Occipital lobe (tissue), 2 donors: ENCODE results near the gene HDAC9. TPM values are rescaled to one million over a fixed set of nuclear protein-coding genes. Genes with fewer than 3 reads are reported as not detected.

Source experiments
- DNase-seq: peaks from one replicate; lab custom pipeline; 2025; lab: John Stamatoyannopoulos, UW
- total RNA-seq: library from RNA; depleted of rRNA; stranded (reverse); fragments of >200 nt; gene quantifications from one replicate; pipeline ENCODE4 v1.2.3, GENCODE V29; 2014

HDAC9 gene
- total RNA-seq, 1 donor from 2014 or later, result 175 TPM

DNA sequence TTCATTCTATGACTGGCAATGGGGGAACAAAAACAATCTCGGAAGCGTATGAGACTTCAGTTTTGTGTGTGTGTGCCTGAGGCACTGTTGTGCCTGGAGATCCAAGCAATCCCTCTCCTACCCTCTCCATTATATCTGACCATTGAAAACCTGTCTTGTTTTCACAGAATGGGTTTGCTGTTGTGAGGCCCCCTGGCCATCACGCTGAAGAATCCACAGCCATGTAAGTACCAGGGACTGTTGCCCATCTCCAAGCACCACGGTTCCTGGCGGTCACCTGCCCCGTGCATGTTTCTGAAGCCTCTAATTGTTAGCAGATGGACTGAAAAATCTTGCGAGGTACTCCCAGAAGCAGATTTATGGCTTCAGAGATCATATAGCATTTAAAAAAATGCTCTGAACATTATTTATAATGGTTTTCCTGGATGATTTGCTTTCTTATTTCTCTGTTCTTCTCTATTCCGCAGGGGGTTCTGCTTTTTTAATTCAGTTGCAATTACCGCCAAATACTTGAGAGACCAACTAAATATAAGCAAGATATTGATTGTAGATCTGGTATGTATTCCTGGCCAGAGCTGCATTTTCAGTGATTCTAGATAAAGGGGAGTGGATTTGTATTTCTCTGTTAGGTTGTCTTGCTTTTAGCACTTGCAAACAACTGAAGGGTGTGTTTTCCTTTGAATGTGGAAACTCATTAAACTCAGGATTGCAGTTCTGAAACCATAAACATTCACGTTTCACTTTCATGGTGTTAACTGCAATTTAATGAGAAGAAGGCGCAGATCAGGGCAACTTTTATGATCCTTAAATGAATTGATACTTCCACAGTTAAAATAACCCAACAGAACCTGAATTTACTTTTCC is 333.7 kb downstream of the HDAC9 start:
- no peak for DNase-seq

GRCh38 chr7:18829858-18830285 is 334.3 kb downstream of the HDAC9 start:
- no peak for DNase-seq

DNA sequence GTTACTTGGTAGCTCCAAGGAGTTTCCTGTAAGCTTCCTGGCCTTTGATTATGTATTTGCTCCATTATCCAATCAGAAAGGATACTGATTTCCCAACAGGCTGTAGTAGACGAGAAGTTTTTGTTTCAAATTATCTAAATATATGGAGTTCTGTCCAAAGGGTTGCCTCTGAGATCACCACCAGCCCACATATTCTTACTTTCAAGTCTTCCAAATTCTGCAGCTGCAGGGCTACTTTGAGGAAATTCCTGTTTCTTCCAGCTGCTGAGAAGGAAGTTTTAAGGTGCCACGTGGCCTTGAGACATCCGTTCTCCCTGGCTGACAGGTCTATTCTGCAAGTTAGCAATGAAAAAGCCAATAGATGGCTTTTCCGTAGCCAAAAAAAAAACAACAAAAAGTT is 335.9 kb downstream of the HDAC9 start:
- no peak for DNase-seq

- no peak for DNase-seq
Observed at GRCh38 chr7:18831943-18832342, 336.4 kb downstream of the HDAC9 start.

DNA sequence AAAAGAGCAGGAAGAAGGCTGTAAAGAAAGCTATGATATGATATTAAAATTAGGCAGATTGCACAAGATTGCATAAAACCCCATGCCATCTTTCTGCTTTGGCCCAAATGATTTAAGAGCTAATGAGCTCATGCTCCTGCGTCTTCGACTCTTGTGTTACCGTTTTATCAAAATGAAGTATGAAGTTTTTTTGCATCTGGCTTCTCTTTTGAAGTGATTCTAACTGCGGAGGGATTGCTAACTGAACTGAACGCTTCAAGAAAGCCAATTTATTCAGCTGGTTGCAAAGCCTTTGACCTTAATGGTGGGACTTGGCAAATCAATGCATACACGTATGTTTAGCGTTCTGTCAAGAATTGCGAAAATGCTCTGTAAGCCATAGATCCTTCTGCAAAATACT is 339.0 kb downstream of the HDAC9 start:
- no peak for DNase-seq

- no peak for DNase-seq
Observed at GRCh38 chr7:18835001-18835690, 339.6 kb downstream of the HDAC9 start.

DNA sequence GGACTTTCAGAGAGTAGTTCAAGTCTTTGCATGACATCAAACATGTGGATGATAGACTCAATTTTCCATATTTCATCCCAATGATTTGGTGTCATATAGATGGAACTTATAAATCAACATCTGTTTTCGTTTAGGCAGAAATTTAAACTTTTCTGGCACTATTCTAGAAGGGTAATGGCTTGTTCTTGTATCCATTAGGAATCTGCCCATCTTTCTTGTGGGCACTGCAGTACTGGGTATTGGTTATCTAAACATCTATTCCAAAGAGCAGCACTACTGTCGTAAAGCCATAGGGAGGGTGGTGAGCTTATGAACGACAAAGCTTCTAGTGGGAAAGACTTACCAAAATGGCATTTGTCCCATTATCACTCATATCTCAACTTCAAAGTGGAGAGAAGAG is 348.4 kb downstream of the HDAC9 start:
- DNase-seq, result no peak

GRCh38 chr7:18844735-18845134 is 349.2 kb downstream of the HDAC9 start:
- DNase-seq, result no peak

- DNase-seq, result no peak
Observed at GRCh38 chr7:18845700-18846099, 350.2 kb downstream of the HDAC9 start.

GRCh38 chr7:18846765-18847215 is 351.2 kb downstream of the HDAC9 start:
- no peak for DNase-seq

DNA sequence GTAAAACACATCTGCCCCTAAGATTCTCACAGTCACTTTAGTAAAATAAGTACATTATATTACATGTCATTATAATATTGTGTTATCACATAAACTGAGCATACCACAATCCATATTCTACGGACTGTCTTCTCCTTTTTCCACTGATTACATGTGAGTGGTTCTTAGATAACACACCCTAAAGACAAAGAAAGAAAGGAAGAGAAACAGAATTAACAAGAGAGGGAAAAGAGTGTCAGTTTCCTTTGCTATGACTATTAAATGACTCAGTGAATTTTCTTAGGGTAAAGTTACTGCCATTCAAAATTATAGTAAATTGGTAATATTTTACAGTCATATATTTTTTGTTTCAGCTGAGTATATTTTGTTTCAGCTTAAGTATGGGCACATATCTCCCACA is 353.6 kb downstream of the HDAC9 start:
- DNase-seq, result no peak

DNA sequence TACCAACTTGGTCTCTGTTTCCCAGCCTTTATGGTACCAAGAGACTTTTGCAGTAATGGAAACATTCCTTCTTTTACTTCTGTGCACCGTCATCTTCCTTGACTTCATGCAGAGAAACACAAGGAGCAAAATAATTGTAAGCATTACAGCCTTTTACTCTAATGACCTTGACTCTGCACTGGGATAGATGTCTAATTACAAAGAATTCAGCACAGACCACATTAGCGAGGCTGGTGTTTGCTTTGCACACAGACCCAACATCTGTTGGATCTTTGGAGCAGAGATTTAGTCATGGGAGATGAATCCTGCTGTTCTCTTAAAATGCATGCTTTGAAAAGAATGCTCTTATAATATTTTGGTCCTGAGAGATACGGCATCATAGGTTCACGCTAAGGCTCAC is 360.2 kb downstream of the HDAC9 start:
- DNase-seq, result no peak

DNA sequence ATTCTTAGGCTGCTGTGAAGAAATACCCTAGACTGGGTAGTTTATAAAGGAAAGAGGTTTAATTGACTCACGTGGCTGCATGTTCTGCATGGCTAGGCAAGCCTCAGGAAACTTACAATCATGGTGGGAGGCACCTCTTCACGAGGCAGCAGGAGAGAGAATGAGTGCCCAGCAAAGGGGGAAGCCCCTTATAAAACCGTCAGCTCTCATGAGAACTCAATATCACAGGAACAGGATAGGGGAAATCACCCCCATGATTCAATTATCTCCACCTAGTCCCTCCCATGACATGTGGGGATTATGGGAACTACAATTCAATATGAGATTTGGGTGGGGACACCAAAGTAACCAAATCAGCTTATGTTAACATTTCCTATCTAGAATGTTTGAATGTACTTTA is 362.7 kb downstream of the HDAC9 start:
- DNase-seq, result no peak

DNA sequence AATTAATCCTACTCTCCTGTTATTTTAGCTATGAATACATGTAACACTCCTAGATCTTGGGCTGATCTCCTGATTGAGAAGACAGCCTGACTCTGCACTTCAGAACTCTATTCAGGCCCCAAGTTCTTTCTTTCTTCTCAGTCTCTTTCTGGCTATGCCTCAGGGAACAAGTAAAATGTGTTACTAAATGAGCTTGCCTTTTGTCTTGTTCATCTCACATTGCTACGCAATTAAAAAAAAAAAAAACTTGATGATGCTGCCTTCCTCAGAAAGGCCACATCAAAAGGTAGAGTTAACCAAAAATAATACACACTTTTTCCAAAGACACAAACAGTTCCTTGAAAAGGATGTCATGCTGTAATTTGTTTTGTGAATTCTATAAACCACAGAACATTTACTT is 363.8 kb downstream of the HDAC9 start:
- no peak for DNase-seq

- no peak for DNase-seq
Observed at GRCh38 chr7:18860221-18860620, 364.7 kb downstream of the HDAC9 start.

DNA sequence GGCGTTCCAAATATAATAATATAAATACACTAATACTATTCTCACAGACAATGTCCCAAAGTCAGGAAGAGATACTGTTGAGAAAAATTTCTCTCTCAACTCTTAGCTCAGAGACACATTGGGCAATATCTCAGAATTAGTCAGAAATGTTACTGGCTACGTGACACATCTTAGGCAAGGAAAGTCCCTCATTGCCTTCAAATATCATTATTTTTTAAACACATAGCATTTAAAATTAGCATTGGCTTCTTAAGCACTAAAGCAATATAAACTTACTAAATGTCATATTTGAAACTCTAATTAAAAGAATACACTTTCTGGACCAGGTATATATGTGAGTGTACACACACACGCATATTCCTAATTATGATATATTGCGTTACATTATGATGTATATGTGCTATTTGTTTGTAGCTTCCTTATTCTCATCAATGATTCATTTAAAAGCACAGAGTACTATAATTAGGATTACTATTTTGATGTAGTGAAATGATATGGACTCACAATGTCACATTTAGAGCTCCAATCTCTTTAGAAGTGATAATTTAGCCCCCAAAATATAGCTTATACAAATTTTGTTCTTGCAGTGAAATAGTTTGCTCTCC is 366.1 kb downstream of the HDAC9 start:
- DNase-seq, result no peak

- no peak for DNase-seq
Observed at GRCh38 chr7:18864967-18865366, 369.4 kb downstream of the HDAC9 start.

- no peak for DNase-seq
Observed at GRCh38 chr7:18866359-18867036, 370.9 kb downstream of the HDAC9 start.

GRCh38 chr7:18872344-18872743 is 376.8 kb downstream of the HDAC9 start:
- DNase-seq, result no peak

DNA sequence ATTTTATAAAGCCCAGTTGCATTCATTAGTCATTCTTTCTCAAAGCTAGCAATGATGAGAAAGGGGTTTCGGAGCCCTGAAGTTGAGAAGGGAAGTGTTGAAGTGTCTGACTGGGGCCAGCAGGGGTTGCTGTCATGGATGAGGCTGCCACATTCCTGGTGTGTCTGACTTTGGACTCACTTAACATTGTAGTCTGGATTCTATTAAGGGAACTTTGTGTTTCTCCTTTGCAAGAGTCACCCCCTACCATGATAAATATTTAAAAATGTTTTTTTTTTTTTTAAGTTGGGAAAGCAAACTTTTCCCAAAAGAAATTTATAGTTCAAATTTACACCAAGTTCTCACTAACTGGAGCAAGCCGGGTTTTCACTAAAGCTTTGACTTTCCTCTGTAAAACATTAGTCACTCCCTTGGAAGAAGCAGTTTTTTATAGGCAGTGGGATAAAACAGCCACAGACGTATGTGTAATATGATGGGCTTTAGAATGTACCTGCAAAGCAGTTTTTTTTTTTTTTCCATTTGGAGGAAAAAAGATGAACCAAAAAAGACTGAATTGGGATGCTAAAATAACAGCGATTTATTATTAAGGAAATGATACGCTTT is 378.3 kb downstream of the HDAC9 start:
- DNase-seq, result no peak

- no peak for DNase-seq
Observed at GRCh38 chr7:18874880-18875279, 379.3 kb downstream of the HDAC9 start.
